SKM-1 treated with dmso at 0.1 percent for 144 hours (cell line): ENCODE measurements around the gene PIK3C3.
A peak's percentile ranks its signal among the peaks of the same experiment; 100 is the strongest.

ENCODE experiments used
- DNase-seq: peaks from one replicate; lab custom pipeline; 2025; ENCODE audit not compliant: unreplicated experiment; lab: John Stamatoyannopoulos, UW

PIK3C3 gene

DNA sequence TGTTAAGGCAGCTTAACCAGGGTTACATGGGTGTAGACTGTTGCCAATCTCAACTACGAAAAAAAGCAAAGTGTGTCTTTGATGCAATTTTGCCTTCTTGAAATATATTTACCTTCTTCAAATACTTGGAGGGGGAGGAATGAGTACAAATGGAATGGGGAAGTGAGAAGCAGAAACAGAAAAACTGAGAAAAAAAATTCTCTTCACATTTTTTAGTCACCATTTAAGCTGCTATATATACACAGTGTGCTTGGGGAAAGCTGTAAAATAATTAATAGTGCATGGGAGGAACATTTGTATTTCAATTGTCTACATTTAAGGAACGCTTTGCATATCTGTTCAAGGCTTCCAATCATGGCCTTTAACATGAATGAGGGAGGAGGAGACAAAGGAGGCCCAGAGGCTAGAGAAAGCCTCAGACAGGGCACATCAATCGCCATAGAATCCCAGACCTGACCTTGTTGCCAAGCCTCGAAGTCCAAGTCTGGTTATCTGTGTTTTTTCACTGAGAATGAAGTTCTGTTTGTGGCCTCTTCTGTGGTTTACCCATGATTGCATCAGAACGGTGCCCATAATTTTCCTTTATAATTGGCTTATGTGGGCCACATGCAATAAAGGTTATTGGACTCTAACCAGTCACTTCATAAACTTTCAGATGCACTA lies 158.6 kb downstream of the PIK3C3 start:
- peak; percentile 24 for DNase-seq

DNA sequence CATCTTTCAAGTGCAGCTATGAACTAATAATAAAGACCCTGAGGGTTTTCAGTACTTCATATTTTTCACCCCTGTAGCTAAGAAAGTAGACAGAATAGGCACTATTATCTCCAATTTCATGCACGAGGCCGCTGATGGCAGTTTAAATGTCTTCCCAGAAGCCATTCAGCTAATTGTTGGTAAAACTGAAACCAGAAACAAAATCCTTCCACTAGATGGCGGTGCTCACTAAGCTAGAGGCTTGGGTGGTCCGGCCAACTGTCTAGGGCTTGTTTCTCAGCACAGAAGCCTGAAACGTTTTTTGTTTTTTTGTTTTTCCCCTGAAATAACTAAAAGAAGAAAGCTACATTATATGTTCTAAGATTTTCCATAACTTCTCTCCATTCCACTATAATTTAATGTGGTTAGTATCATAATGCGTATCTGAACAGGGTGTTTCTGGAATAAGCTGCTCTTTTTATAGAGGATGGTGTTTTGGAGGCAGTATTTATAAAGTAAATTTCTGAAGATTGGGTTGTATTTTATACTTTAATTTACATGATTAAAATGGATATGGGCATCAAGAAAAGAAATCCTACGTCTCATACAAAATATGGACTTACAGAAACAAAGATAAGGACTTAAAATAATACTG lies 159.4 kb downstream of the PIK3C3 start:
- peak; percentile 30 for DNase-seq

DNA sequence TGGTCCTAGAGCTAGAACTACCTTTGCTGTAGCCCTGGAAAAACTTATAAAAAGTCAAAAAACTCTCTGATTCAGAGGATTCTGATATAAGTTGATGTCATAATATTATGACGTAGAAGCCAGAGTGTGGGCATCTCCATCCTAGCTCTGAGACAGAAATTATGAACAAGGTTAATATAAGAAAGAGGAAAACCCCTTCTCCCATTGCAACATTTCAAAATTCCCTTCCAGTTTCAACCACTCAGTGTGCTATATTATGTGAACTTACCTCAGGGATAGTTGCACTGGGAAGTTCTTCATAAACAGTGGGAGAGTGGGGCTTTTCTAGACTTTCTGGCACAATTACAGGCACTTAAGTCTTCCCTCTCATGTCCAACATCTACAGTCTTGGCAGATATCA lies 171.6 kb downstream of the PIK3C3 start:
- no peak for DNase-seq

DNA sequence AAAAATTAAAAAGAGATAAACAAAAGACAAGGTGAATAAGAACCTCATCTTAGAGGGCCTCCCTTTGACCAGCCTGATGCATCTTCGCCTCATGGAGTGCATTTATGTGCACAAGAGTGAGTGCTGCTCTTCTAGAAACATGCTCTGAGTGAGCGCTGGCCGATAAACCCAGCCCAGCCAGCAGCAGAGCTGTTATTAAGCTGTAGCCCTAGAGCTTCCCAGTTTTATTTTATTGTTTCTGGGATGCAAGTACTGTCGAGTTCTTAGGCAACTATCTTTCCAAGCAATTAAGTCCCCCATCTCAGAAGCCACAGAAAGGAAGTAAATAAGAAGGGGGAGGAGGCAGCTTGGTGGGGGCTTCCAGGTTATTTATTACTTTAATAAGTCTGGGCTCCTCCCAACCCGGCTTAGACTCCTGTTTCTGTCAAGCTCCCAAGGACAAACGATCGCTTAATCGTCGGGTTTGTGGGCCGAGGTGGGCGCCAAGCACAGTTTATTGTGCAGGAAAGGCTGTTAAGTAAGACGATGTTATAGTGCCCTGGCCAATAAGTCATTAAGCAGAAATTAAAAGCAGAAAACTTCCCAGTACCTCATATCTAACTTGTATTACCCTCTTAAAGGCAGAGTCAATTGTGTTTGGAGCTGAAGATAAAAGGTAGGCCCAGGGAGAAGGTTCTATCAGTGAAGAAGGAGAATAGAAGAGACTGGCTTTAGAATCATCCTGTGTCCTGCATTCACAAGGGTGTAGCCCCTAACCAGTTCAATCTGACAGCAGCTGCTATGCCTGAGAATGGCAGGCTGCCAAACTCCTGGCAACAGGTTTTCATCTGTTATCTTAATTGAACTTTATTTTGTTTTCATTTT lies 176.3 kb downstream of the PIK3C3 start:
- no peak for DNase-seq

DNA sequence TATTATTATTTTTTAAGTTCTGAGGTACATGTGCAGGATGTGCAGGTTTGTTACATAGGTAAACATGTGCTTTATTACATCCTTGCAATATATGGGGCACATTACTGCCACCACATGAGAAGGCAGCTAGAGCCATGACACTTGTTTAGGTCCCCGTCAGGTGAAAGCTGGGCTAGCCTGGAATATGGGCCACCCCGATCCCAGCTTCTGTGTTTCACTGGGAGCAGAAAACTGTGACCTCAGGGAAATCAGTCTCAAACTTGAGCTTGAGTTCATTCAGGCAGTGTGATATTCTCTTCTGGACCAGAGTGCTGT lies 176.9 kb downstream of the PIK3C3 start:
- no peak for DNase-seq
